GM23338 (cell line): ENCODE measurements around the gene CHMP4A. TPM values are rescaled to one million over a fixed set of nuclear protein-coding genes. Genes with fewer than 3 reads are reported as not detected.

Experiments used
- ATAC-seq: fragments of 200-7000 bp; cut with Tn5 transposase; 3 replicates; pipeline ENCODE4 v1.9.1; 2020
- DNase-seq: peaks from one replicate; pipeline ENCODE4 v3.0.0-alpha.2; 2015; ENCODE audit warnings: low spot score
- H2AFZ ChIP-seq: fragments of 200-600 bp; sonication (generic); 2 replicates; pipeline ENCODE4 v1.8.0; 2016; ENCODE audit warnings: antibody characterized with exemption, mild to moderate bottlenecking, moderate library complexity
- H3F3A ChIP-seq: fragments of 200-600 bp; sonication (generic); replicated peaks from 2 replicates; pipeline ENCODE4 v1.8.0; 2017; ENCODE audit warnings: antibody characterized with exemption, mixed run types, low read depth
- H3K27ac ChIP-seq: fragments of 200-600 bp; sonication (generic); 2 replicates; pipeline ENCODE4 v1.6.1; 2016; ENCODE audit warnings: low read depth
- H3K27me3 ChIP-seq: fragments of 200-600 bp; sonication (generic); 2 replicates; pipeline ENCODE4 v1.8.0; 2016; ENCODE audit warnings: mild to moderate bottlenecking, mixed run types, moderate library complexity; ENCODE audit not compliant: insufficient read depth
- H3K36me3 ChIP-seq: fragments of 200-600 bp; sonication (generic); 2 replicates; pipeline ENCODE4 v1.8.0; 2016; ENCODE audit warnings: mild to moderate bottlenecking; ENCODE audit not compliant: insufficient read depth
- H3K4me1 ChIP-seq: fragments of 200-600 bp; sonication (generic); 2 replicates; pipeline ENCODE4 v1.8.0; 2016; ENCODE audit warnings: mild to moderate bottlenecking, moderate library complexity; ENCODE audit not compliant: insufficient read depth
- H3K4me2 ChIP-seq: fragments of 200-600 bp; sonication (generic); 2 replicates; pipeline ENCODE4 v1.7.1; 2017; ENCODE audit warnings: mixed run types
- H3K4me3 ChIP-seq: fragments of 200-600 bp; sonication (generic); 2 replicates; pipeline ENCODE4 v1.6.1; 2016; ENCODE audit warnings: mixed run types
- H3K79me2 ChIP-seq: fragments of 200-600 bp; sonication (generic); replicated peaks from 2 replicates; pipeline ENCODE4 v1.8.0; 2017; ENCODE audit warnings: mild to moderate bottlenecking; ENCODE audit not compliant: insufficient read depth
- H3K9me2 ChIP-seq: fragments of 200-600 bp; sonication (generic); 2 replicates; pipeline ENCODE4 v1.8.0; 2017; ENCODE audit not compliant: insufficient read depth
- H4K20me1 ChIP-seq: fragments of 200-600 bp; sonication (generic); replicated peaks from 2 replicates; pipeline ENCODE4 v1.8.0; 2017; ENCODE audit warnings: mild to moderate bottlenecking; ENCODE audit not compliant: insufficient read depth
- H3K27ac Mint-ChIP-seq: 2 replicates; pipeline ENCODE4 v1.8.0; 2020; ENCODE audit warnings: inconsistent platforms, mild to moderate bottlenecking, moderate library complexity, mixed read lengths
- H3K27me3 Mint-ChIP-seq: 3 replicates; pipeline ENCODE4 v1.8.0; 2022; ENCODE audit warnings: low read depth, mild to moderate bottlenecking, moderate library complexity, mixed read lengths, inconsistent platforms; ENCODE audit not compliant: insufficient read depth, poor library complexity
- H3K36me3 Mint-ChIP-seq: 3 replicates; pipeline ENCODE4 v1.8.0; 2021; ENCODE audit warnings: low read depth, mild to moderate bottlenecking, inconsistent platforms, moderate library complexity, mixed read lengths
- H3K4me1 Mint-ChIP-seq: 3 replicates; pipeline ENCODE4 v1.8.0; 2020; ENCODE audit warnings: mild to moderate bottlenecking, inconsistent platforms, mixed read lengths
- H3K4me3 Mint-ChIP-seq: 3 replicates; pipeline ENCODE4 v1.8.0; 2021; ENCODE audit warnings: moderate library complexity, mild to moderate bottlenecking, inconsistent platforms, mixed read lengths
- H3K9me3 Mint-ChIP-seq: 3 replicates; pipeline ENCODE4 v1.8.0; 2020; ENCODE audit warnings: moderate library complexity, mild to moderate bottlenecking, inconsistent platforms, mixed read lengths
- CREB1 ChIP-seq: fragments of 250-450 bp; sonication (Bioruptor Pico); IDR thresholded peaks from 2 replicates; pipeline ENCODE4 v1.5.0; 2020; ENCODE audit warnings: low read depth, mild to moderate bottlenecking, moderate library complexity
- EZH2 ChIP-seq: fragments of 200-600 bp; sonication (generic); IDR thresholded peaks from one replicate; pipeline ENCODE4 v1.8.0; 2017; ENCODE audit warnings: antibody characterized with exemption, mild to moderate bottlenecking, low read depth; ENCODE audit not compliant: unreplicated experiment
- EZH2phosphoT487 ChIP-seq: fragments of 200-600 bp; sonication (generic); IDR thresholded peaks from one replicate; pipeline ENCODE4 v1.8.1; 2018; ENCODE audit warnings: antibody characterized with exemption; ENCODE audit not compliant: unreplicated experiment
- JUNB ChIP-seq: IDR thresholded peaks from one replicate; pipeline ENCODE4 v1.6.1; 2016; ENCODE audit warnings: antibody characterized with exemption; ENCODE audit not compliant: unreplicated experiment
- POLR2AphosphoS5 ChIP-seq: IDR thresholded peaks from 2 replicates; pipeline ENCODE4 v1.6.1; 2016; ENCODE audit warnings: antibody characterized with exemption, low read depth
- STAT1 ChIP-seq: IDR thresholded peaks from one replicate; pipeline ENCODE4 v1.6.1; 2016; ENCODE audit warnings: antibody characterized with exemption; ENCODE audit not compliant: unreplicated experiment
- ZNF114 ChIP-seq: fragments of 250-450 bp; sonication (Bioruptor Pico); IDR thresholded peaks from 2 replicates; pipeline ENCODE4 v1.5.0; 2020; ENCODE audit warnings: mild to moderate bottlenecking, moderate library complexity
- ZNF331 ChIP-seq: fragments of 250-450 bp; sonication (Bioruptor Pico); IDR thresholded peaks from 2 replicates; pipeline ENCODE4 v1.5.0; 2020; ENCODE audit warnings: low read depth, mild to moderate bottlenecking, moderate library complexity
- polyA plus RNA-seq: library from polyadenylated mRNA; unstranded; fragments of >200 nt; fragmentation: Nextera tagmentation; extraction: Ambion mirVana; gene quantifications from 2 replicates; pipeline ENCODE4 v1.2.1, GENCODE V29; 2016
- total RNA-seq: library from RNA; depleted of rRNA; stranded (reverse); fragments of >200 nt; shearing (Covaris generic); gene quantifications from 2 replicates; pipeline ENCODE4 v1.2.3, GENCODE V29; 2014
- TF ChIP-seq, protein P1 (sequence below), 2 experiments: fragments of 200-600 bp in 1 of 2; sonication (generic) in 1 of 2; conservative IDR thresholded peaks; 2 replicates each; pipeline versions ENCODE4 v1.5.1 to v1.6.1; 2016 to 2017; ENCODE audit warnings: antibody characterized with exemption in 2 of 2, low read depth in 2 of 2, mild to moderate bottlenecking in 2 of 2, moderate library complexity in 1 of 2
- TF ChIP-seq, protein P2 (sequence below): fragments of 250-450 bp; sonication (Bioruptor Pico); IDR thresholded peaks from 2 replicates; pipeline ENCODE4 v1.5.0; 2020; ENCODE audit warnings: mild to moderate bottlenecking, moderate library complexity
- TF ChIP-seq, protein P3 (sequence below): IDR thresholded peaks from 2 replicates; pipeline ENCODE4 v1.6.1; 2016; ENCODE audit warnings: antibody characterized with exemption
- TF ChIP-seq, protein P4 (sequence below): IDR thresholded peaks from one replicate; pipeline ENCODE4 v1.6.1; 2018; ENCODE audit warnings: antibody characterized with exemption; ENCODE audit not compliant: unreplicated experiment

Gene CHMP4A
- total and polyA plus RNA-seq, 2 experiments from 2014 or later: 19.3 to 36.9 TPM

DNA sequence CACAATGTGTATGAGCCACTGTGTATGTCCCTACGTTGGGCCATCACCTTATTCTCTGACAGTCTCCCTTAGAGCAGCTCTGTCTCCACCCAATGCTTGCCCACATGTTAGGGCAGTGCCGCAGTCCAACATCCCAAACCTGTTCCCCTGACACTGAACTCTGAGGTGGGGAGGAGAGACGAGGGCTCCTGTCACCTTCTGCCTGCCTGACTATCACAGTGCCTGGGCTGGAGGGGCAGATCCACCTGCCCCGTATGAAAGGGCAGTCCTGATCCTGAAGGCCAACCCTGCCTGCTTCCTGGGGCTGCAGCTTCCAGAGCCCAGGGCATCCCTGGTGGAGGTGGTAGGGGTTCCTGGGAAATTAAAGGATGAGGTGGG is 47.5 kb upstream of the CHMP4A start:
- no peaks in the 10 kb centered on the region for H3K36me3 Mint-ChIP-seq
- no peak overlapping the region for H3K27ac Mint-ChIP-seq
- Histone ChIP-seq H4K20me1 (no peaks in the 10 kb centered on the region), H2AFZ (no peak overlapping the region), H3K36me3 (no peaks in the 10 kb centered on the region), H3K27me3 (no peaks in the 10 kb centered on the region), H3K4me3 (no peak overlapping the region), H3K4me2 (no peak overlapping the region), H3F3A (no peaks in the 10 kb centered on the region), H3K79me2 (no peaks in the 10 kb centered on the region), H3K27ac (no peak overlapping the region), H3K9me2 (no peaks in the 10 kb centered on the region), H3K4me1 (no peaks in the 10 kb centered on the region)
- TF ChIP-seq STAT1 (no peak), CREB1 (CRISPR knock-in tag) (no peak), JUNB (no peak), EZH2phosphoT487 (no peak), ZNF331 (CRISPR knock-in tag) (no peak), EZH2 (no peak), ZNF114 (CRISPR knock-in tag) (no peak), POLR2AphosphoS5 (no peak)
- TF ChIP-seq, protein P1, sequence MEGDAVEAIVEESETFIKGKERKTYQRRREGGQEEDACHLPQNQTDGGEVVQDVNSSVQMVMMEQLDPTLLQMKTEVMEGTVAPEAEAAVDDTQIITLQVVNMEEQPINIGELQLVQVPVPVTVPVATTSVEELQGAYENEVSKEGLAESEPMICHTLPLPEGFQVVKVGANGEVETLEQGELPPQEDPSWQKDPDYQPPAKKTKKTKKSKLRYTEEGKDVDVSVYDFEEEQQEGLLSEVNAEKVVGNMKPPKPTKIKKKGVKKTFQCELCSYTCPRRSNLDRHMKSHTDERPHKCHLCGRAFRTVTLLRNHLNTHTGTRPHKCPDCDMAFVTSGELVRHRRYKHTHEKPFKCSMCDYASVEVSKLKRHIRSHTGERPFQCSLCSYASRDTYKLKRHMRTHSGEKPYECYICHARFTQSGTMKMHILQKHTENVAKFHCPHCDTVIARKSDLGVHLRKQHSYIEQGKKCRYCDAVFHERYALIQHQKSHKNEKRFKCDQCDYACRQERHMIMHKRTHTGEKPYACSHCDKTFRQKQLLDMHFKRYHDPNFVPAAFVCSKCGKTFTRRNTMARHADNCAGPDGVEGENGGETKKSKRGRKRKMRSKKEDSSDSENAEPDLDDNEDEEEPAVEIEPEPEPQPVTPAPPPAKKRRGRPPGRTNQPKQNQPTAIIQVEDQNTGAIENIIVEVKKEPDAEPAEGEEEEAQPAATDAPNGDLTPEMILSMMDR (conservative IDR thresholded peaks at IDR 0.05; ENCODE audit: low read depth in 2 of 2): no peak
- TF ChIP-seq, protein P2, sequence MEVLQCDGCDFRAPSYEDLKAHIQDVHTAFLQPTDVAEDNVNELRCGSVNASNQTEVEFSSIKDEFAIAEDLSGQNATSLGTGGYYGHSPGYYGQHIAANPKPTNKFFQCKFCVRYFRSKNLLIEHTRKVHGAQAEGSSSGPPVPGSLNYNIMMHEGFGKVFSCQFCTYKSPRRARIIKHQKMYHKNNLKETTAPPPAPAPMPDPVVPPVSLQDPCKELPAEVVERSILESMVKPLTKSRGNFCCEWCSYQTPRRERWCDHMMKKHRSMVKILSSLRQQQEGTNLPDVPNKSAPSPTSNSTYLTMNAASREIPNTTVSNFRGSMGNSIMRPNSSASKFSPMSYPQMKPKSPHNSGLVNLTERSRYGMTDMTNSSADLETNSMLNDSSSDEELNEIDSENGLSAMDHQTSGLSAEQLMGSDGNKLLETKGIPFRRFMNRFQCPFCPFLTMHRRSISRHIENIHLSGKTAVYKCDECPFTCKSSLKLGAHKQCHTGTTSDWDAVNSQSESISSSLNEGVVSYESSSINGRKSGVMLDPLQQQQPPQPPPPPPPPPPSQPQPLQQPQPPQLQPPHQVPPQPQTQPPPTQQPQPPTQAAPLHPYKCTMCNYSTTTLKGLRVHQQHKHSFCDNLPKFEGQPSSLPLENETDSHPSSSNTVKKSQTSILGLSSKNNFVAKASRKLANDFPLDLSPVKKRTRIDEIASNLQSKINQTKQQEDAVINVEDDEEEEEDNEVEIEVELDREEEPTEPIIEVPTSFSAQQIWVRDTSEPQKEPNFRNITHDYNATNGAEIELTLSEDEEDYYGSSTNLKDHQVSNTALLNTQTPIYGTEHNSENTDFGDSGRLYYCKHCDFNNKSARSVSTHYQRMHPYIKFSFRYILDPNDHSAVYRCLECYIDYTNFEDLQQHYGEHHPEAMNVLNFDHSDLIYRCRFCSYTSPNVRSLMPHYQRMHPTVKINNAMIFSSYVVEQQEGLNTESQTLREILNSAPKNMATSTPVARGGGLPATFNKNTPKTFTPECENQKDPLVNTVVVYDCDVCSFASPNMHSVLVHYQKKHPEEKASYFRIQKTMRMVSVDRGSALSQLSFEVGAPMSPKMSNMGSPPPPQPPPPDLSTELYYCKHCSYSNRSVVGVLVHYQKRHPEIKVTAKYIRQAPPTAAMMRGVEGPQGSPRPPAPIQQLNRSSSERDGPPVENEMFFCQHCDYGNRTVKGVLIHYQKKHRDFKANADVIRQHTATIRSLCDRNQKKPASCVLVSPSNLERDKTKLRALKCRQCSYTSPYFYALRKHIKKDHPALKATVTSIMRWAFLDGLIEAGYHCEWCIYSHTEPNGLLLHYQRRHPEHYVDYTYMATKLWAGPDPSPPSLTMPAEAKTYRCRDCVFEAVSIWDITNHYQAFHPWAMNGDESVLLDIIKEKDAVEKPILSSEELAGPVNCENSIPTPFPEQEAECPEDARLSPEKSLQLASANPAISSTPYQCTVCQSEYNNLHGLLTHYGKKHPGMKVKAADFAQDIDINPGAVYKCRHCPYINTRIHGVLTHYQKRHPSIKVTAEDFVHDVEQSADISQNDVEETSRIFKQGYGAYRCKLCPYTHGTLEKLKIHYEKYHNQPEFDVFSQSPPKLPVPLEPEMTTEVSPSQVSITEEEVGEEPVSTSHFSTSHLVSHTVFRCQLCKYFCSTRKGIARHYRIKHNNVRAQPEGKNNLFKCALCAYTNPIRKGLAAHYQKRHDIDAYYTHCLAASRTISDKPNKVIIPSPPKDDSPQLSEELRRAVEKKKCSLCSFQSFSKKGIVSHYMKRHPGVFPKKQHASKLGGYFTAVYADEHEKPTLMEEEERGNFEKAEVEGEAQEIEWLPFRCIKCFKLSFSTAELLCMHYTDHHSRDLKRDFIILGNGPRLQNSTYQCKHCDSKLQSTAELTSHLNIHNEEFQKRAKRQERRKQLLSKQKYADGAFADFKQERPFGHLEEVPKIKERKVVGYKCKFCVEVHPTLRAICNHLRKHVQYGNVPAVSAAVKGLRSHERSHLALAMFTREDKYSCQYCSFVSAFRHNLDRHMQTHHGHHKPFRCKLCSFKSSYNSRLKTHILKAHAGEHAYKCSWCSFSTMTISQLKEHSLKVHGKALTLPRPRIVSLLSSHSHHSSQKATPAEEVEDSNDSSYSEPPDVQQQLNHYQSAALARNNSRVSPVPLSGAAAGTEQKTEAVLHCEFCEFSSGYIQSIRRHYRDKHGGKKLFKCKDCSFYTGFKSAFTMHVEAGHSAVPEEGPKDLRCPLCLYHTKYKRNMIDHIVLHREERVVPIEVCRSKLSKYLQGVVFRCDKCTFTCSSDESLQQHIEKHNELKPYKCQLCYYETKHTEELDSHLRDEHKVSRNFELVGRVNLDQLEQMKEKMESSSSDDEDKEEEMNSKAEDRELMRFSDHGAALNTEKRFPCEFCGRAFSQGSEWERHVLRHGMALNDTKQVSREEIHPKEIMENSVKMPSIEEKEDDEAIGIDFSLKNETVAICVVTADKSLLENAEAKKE (CRISPR knock-in tag): no peak
- TF ChIP-seq, protein P3, sequence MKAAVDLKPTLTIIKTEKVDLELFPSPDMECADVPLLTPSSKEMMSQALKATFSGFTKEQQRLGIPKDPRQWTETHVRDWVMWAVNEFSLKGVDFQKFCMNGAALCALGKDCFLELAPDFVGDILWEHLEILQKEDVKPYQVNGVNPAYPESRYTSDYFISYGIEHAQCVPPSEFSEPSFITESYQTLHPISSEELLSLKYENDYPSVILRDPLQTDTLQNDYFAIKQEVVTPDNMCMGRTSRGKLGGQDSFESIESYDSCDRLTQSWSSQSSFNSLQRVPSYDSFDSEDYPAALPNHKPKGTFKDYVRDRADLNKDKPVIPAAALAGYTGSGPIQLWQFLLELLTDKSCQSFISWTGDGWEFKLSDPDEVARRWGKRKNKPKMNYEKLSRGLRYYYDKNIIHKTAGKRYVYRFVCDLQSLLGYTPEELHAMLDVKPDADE: no peak
- TF ChIP-seq, protein P4, sequence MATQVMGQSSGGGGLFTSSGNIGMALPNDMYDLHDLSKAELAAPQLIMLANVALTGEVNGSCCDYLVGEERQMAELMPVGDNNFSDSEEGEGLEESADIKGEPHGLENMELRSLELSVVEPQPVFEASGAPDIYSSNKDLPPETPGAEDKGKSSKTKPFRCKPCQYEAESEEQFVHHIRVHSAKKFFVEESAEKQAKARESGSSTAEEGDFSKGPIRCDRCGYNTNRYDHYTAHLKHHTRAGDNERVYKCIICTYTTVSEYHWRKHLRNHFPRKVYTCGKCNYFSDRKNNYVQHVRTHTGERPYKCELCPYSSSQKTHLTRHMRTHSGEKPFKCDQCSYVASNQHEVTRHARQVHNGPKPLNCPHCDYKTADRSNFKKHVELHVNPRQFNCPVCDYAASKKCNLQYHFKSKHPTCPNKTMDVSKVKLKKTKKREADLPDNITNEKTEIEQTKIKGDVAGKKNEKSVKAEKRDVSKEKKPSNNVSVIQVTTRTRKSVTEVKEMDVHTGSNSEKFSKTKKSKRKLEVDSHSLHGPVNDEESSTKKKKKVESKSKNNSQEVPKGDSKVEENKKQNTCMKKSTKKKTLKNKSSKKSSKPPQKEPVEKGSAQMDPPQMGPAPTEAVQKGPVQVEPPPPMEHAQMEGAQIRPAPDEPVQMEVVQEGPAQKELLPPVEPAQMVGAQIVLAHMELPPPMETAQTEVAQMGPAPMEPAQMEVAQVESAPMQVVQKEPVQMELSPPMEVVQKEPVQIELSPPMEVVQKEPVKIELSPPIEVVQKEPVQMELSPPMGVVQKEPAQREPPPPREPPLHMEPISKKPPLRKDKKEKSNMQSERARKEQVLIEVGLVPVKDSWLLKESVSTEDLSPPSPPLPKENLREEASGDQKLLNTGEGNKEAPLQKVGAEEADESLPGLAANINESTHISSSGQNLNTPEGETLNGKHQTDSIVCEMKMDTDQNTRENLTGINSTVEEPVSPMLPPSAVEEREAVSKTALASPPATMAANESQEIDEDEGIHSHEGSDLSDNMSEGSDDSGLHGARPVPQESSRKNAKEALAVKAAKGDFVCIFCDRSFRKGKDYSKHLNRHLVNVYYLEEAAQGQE: no peak
- no peak overlapping the region for H3K4me3 Mint-ChIP-seq
- peaks cover 13% of the 10 kb centered on the region for H3K27me3 Mint-ChIP-seq
- ATAC-seq: no peak
- no peaks in the 10 kb centered on the region for H3K9me3 Mint-ChIP-seq
- no peak for DNase-seq
- peaks cover 7% of the 10 kb centered on the region; the same call in 2 of the 3 replicates for H3K4me1 Mint-ChIP-seq
